Calu3 (cell line): ENCODE measurements around the gene HAO1. TPM values are rescaled to one million over a fixed set of nuclear protein-coding genes. Genes with fewer than 3 reads are reported as not detected.

Source experiments
- BruUV-seq: library from RNA; stranded (reverse); fragments of 400-500 nt; replicated peaks from 2 replicates; lab custom pipeline; 2021; lab: Mats Ljungman, UMichigan
- CTCF ChIA-PET: fragments of 300-600 bp; sonication (Branson Sonifier 250); formaldehyde crosslinking; loops from one replicate; lab custom pipeline; 2022; ENCODE audit warnings: antibody characterized with exemption; lab: Charles Lee
- DNase-seq: peaks from one replicate; pipeline ENCODE4 v3.0.0; 2022
- H3K27ac Mint-ChIP-seq: one replicate; pipeline ENCODE4 v1.8.0; 2022; ENCODE audit warnings: mixed read lengths; ENCODE audit not compliant: unreplicated experiment
- H3K27me3 Mint-ChIP-seq: one replicate; pipeline ENCODE4 v1.8.0; 2022; ENCODE audit warnings: mixed read lengths; ENCODE audit not compliant: unreplicated experiment
- H3K36me3 Mint-ChIP-seq: one replicate; pipeline ENCODE4 v1.8.0; 2022; ENCODE audit warnings: mild to moderate bottlenecking, moderate library complexity, mixed read lengths; ENCODE audit not compliant: insufficient read depth, unreplicated experiment
- H3K4me1 Mint-ChIP-seq: one replicate; pipeline ENCODE4 v1.8.0; 2022; ENCODE audit warnings: mild to moderate bottlenecking, low read depth, mixed read lengths; ENCODE audit not compliant: unreplicated experiment
- H3K4me3 Mint-ChIP-seq: one replicate; pipeline ENCODE4 v1.8.0; 2022; ENCODE audit warnings: mild to moderate bottlenecking, low read depth, moderate library complexity, mixed read lengths; ENCODE audit not compliant: unreplicated experiment
- H3K9me3 Mint-ChIP-seq: one replicate; pipeline ENCODE4 v1.8.0; 2022; ENCODE audit warnings: low read depth, mixed read lengths; ENCODE audit not compliant: unreplicated experiment
- intact Hi-C: fragments of 100-400 bp; cut with micrococcal nuclease; formaldehyde crosslinking; loops from one replicate; pipeline ENCODE4 v1.10.0; 2022; ENCODE audit not compliant: unreplicated experiment
- total RNA-seq: library from RNA; stranded (reverse); gene quantifications from 2 replicates; pipeline ENCODE4 v1.2.3, GENCODE V29; 2022
- TF ChIP-seq, protein P1 (sequence below): fragments of 200-600 bp; IDR thresholded peaks from one replicate; pipeline ENCODE4 v1.8.0; 2022; ENCODE audit warnings: antibody characterized with exemption; ENCODE audit not compliant: unreplicated experiment

HAO1 gene
- total RNA-seq, 1 experiment from 2014 or later, result not detected

DNA sequence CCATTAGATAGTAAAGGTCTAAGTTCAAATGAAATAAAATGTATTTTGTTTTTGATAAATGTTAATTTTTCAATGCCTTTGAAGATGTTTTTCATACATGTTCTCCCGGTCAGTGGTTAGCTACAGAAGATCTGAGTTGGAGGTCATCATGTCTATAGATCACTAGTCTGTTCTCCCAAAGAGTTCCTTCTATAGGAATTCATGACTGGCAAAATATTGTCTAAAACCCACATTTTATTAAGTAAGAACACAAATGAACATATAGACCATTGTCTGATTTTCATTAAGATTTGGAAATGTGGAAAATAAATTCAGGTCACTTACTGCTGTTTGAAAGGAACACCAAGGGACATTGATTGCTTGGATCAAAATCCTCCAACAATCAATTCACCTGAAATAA, 23.6 kb downstream of the HAO1 start:
- intact Hi-C loops, result no loop called here
- CTCF ChIA-PET, result no interaction called here
- DNase-seq, result no peak
- Mint-ChIP-seq H3K4me3 (no peak overlapping the region), H3K4me1 (no peaks in the 10 kb centered on the region), H3K27ac (no peak overlapping the region), H3K36me3 (no peaks in the 10 kb centered on the region), H3K9me3 (peaks cover 2% of the 10 kb centered on the region), H3K27me3 (peaks cover 13% of the 10 kb centered on the region)
- no TSS peak for BruUV-seq
- TF ChIP-seq, protein P1, sequence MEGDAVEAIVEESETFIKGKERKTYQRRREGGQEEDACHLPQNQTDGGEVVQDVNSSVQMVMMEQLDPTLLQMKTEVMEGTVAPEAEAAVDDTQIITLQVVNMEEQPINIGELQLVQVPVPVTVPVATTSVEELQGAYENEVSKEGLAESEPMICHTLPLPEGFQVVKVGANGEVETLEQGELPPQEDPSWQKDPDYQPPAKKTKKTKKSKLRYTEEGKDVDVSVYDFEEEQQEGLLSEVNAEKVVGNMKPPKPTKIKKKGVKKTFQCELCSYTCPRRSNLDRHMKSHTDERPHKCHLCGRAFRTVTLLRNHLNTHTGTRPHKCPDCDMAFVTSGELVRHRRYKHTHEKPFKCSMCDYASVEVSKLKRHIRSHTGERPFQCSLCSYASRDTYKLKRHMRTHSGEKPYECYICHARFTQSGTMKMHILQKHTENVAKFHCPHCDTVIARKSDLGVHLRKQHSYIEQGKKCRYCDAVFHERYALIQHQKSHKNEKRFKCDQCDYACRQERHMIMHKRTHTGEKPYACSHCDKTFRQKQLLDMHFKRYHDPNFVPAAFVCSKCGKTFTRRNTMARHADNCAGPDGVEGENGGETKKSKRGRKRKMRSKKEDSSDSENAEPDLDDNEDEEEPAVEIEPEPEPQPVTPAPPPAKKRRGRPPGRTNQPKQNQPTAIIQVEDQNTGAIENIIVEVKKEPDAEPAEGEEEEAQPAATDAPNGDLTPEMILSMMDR, result no peak

DNA sequence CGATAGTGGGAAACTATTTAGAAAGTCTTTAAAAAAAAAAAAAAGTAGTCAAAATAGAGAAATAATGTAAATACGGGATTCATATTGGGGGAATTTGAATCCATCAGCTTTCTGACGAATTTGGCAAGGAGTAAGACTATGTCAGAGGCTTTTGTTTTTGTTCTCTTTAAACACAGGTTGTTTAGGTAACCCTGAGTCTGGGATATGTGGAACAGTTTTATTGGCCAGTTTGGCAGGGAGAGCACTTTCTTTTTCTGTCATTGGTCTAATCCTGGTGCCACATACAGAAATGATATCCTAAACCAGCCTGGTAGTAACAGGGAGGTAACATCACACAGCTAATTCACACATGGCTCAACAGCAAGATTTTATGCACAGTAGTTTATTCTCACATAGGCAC, 27.7 kb downstream of the HAO1 start:
- intact Hi-C loops, result no loop called here
- no peak for DNase-seq
- H3K4me1 Mint-ChIP-seq, result no peaks in the 10 kb centered on the region
- no peaks in the 10 kb centered on the region for H3K9me3 Mint-ChIP-seq
- peaks cover 8% of the 10 kb centered on the region for H3K27me3 Mint-ChIP-seq
- no TSS peak for BruUV-seq
- H3K4me3 Mint-ChIP-seq, result no peak overlapping the region
- H3K36me3 Mint-ChIP-seq, result no peaks in the 10 kb centered on the region
- no peak overlapping the region for H3K27ac Mint-ChIP-seq
- TF ChIP-seq, protein P1, result no peak
- CTCF ChIA-PET, result interaction anchor here (0.7 kb wide), 2 partner anchors 129 to 809 kb away, joined by 3 to 7 read pairs; no protein-coding TSS in a partner anchor

DNA sequence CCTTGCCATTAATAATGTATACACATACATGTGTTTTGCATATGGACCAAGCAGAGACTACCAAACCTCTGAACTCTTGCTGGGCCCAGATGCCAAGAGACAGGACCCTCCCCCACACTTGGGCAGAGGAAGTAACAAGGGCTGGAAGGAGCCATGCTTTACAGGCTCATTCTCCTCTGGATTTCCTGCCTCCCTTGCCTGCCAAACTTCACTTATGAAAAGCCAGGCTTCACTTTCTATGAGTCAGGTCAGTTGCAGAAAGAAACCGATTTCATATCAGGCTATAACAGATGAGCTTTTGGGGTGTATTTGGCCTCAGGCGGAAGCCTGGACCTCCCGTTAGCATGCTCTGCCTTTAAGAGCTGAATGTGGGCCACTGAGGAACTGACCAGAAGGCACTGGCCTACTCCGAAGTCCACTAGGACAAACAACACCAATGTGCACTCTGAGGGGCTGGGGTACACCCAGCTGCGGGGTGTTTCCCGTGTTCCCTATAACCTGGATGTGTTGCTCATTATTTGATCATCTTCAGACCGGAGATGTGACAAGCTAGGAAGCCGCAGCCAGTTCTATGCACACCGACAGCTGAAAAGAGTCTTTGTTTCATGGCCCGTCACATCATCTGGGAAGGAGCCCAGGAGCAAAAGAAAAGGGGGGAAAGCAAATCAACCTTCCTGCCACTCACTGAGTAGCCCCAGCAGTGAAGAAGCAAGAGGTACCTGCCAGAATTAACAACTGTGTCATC, 28.5 kb downstream of the HAO1 start:
- Mint-ChIP-seq H3K36me3 (no peaks in the 10 kb centered on the region), H3K4me3 (no peak overlapping the region), H3K4me1 (no peaks in the 10 kb centered on the region), H3K9me3 (no peaks in the 10 kb centered on the region), H3K27ac (no peak overlapping the region), H3K27me3 (peaks cover 8% of the 10 kb centered on the region)
- no TSS peak for BruUV-seq
- CTCF ChIA-PET, result no interaction called here
- TF ChIP-seq, protein P1, result no peak
- intact Hi-C loops, result no loop called here
- no peak for DNase-seq

DNA sequence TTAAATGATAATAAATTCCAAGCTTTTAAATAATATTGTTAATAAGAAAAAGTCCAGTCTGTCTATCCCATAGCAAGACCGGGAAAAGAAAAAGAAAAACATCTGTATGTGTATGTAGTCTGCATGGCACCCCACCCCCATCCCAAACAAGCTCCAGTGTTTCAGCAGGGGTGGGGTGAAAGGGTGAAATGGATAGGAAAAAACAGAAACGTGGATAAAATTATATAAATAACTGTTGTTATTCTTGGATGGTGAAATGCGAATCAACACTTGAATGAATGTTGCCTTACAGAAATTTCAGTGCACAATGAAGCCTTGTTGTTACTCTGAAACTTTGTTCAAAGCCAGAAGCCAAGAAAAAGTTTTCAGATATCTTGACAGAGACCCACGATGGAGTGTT, 31.4 kb downstream of the HAO1 start:
- BruUV-seq, result no TSS peak
- H3K36me3 Mint-ChIP-seq, result no peaks in the 10 kb centered on the region
- no peak for DNase-seq
- no peaks in the 10 kb centered on the region for H3K4me1 Mint-ChIP-seq
- no peak overlapping the region for H3K27ac Mint-ChIP-seq
- no peak overlapping the region for H3K4me3 Mint-ChIP-seq
- peaks cover 8% of the 10 kb centered on the region for H3K27me3 Mint-ChIP-seq
- CTCF ChIA-PET, result no interaction called here
- intact Hi-C loops, result no loop called here
- H3K9me3 Mint-ChIP-seq, result no peaks in the 10 kb centered on the region
- TF ChIP-seq, protein P1, result no peak
